Tibial artery (tissue), 4 donors: ENCODE data around the gene ADAM12.

Experiments
- DNase-seq, 2 donors: peaks; one replicate each; pipeline ENCODE4 v3.0.0-alpha.2; 2019
- H3K27ac ChIP-seq, 2 donors: fragments of 200-600 bp; sonication (generic) in 1 of 2; 1 replicate in 1 of 2; 2 replicates in 1 of 2; pipeline ENCODE4 v1.5.1; 2018 to 2019; ENCODE audit warnings: mild to moderate bottlenecking in 1 of 2
- H3K27me3 ChIP-seq, 2 donors: fragments of 200-600 bp; sonication (generic) in 1 of 2; one replicate each; pipeline versions ENCODE4 v1.5.1 to v1.6.0; 2016 to 2019
- H3K36me3 ChIP-seq, 3 donors: fragments of 200-600 bp; sonication (generic) in 2 of 3; one replicate each; pipeline ENCODE4 v1.5.1; 2016 to 2019; ENCODE audit warnings: mild to moderate bottlenecking in 2 of 3
- H3K4me1 ChIP-seq, 4 donors: fragments of 200-600 bp; sonication (generic) in 2 of 4; 1 replicate in 3 of 4; 2 replicates in 1 of 4; pipeline ENCODE4 v1.5.1; 2016 to 2019
- H3K4me3 ChIP-seq, 2 donors: fragments of 200-600 bp; sonication (generic) in 1 of 2; 1 replicate in 1 of 2; 2 replicates in 1 of 2; pipeline ENCODE4 v1.5.1; 2018 to 2019; ENCODE audit warnings: mild to moderate bottlenecking in 2 of 2
- H3K9me3 ChIP-seq, 3 donors: fragments of 200-600 bp; sonication (generic) in 1 of 3; one replicate each; pipeline ENCODE4 v1.5.1; 2016 to 2019
- CTCF ChIP-seq, 2 experiments: fragments of 200-600 bp in 1 of 2; fragments of 450-650 bp in 1 of 2; IDR thresholded peaks; one replicate each; pipeline ENCODE4 v1.5.1; 2017 to 2019; ENCODE audit warnings: antibody characterized with exemption in 2 of 2, mild to moderate bottlenecking in 1 of 2, moderate library complexity in 1 of 2
- intact Hi-C: fragments of 100-400 bp; cut with DNase I; formaldehyde crosslinking; loops from one replicate; pipeline ENCODE4 v1.15.0; 2023; ENCODE audit warnings: low total_unique reads

Gene ADAM12

GRCh38 chr10:125984346-125984745, 403.9 kb downstream of the ADAM12 start:
- no peak overlapping the region for H3K4me3 ChIP-seq
- no peak overlapping the region for H3K27ac ChIP-seq
- no peak for TF ChIP-seq CTCF (IDR thresholded peaks at IDR 0.05)
- no peaks in the 10 kb centered on the region for H3K36me3 ChIP-seq
- H3K4me1 ChIP-seq: no peaks in the 10 kb centered on the region
- DNase-seq: no peak
- H3K27me3 ChIP-seq: no peaks in the 10 kb centered on the region
- intact Hi-C loops: loop anchor here (5.0 kb wide), 1 partner anchor 403 kb away; the partner anchor contains the start of gene ADAM12
- no peaks in the 10 kb centered on the region for H3K9me3 ChIP-seq

- Histone ChIP-seq H3K36me3 (no peaks in the 10 kb centered on the region), H3K27ac (no peak overlapping the region), H3K4me1 (no peaks in the 10 kb centered on the region), H3K4me3 (no peak overlapping the region), H3K27me3 (peaks cover 0 to 3% of the 10 kb centered on the region in 2 donors), H3K9me3 (no peaks in the 10 kb centered on the region)
- no peak for TF ChIP-seq CTCF (IDR thresholded peaks at IDR 0.05)
- intact Hi-C loops: loop anchor here (5.0 kb wide), 1 partner anchor 404 kb away; the partner anchor contains the start of gene ADAM12
- no peak for DNase-seq
These were observed 404.6 kb downstream of the ADAM12 start for GRCh38 chr10:125983656-125984055.

- intact Hi-C loops: loop anchor here (5.0 kb wide), 1 partner anchor 404 kb away; the partner anchor contains the start of gene ADAM12
- Histone ChIP-seq H3K27ac (no peak overlapping the region), H3K4me1 (no peaks in the 10 kb centered on the region), H3K27me3 (peaks cover 0 to 3% of the 10 kb centered on the region in 2 donors), H3K9me3 (no peaks in the 10 kb centered on the region), H3K4me3 (no peak overlapping the region), H3K36me3 (no peaks in the 10 kb centered on the region)
- TF ChIP-seq CTCF (IDR thresholded peaks at IDR 0.05): no peak
- DNase-seq: no peak
These were observed 405.1 kb downstream of the ADAM12 start for GRCh38 chr10:125983161-125983560.

- Histone ChIP-seq H3K36me3 (no peaks in the 10 kb centered on the region), H3K27ac (no peak overlapping the region), H3K4me1 (no peaks in the 10 kb centered on the region), H3K4me3 (no peak overlapping the region), H3K9me3 (no peaks in the 10 kb centered on the region), H3K27me3 (peaks cover 0 to 3% of the 10 kb centered on the region in 2 donors)
- DNase-seq: no peak
- intact Hi-C loops: loop anchor here (5.0 kb wide), 1 partner anchor 405 kb away; the partner anchor contains the start of gene ADAM12
- peak; percentile 72 to 81 for TF ChIP-seq CTCF (IDR thresholded peaks at IDR 0.05)
These were observed 405.9 kb downstream of the ADAM12 start for GRCh38 chr10:125982260-125982948.

GRCh38 chr10:125980521-125981035, 407.7 kb downstream of the ADAM12 start:
- H3K4me3 ChIP-seq: no peak overlapping the region
- TF ChIP-seq CTCF (IDR thresholded peaks at IDR 0.05): no peak
- no peaks in the 10 kb centered on the region for H3K4me1 ChIP-seq
- no peak overlapping the region for H3K27ac ChIP-seq
- H3K36me3 ChIP-seq: no peaks in the 10 kb centered on the region
- no peak for DNase-seq
- H3K27me3 ChIP-seq: peaks cover 0 to 3% of the 10 kb centered on the region in 2 donors
- no peaks in the 10 kb centered on the region for H3K9me3 ChIP-seq
- intact Hi-C loops: loop anchor here (5.0 kb wide), 1 partner anchor 407 kb away; the partner anchor contains the start of gene ADAM12
